ENCODE measurements around the gene CSH2.

Gene CSH2

GRCh38 chr17:63850401-63850800, 23.1 kb downstream of the CSH2 start:
- no peak for DNase-seq

DNA sequence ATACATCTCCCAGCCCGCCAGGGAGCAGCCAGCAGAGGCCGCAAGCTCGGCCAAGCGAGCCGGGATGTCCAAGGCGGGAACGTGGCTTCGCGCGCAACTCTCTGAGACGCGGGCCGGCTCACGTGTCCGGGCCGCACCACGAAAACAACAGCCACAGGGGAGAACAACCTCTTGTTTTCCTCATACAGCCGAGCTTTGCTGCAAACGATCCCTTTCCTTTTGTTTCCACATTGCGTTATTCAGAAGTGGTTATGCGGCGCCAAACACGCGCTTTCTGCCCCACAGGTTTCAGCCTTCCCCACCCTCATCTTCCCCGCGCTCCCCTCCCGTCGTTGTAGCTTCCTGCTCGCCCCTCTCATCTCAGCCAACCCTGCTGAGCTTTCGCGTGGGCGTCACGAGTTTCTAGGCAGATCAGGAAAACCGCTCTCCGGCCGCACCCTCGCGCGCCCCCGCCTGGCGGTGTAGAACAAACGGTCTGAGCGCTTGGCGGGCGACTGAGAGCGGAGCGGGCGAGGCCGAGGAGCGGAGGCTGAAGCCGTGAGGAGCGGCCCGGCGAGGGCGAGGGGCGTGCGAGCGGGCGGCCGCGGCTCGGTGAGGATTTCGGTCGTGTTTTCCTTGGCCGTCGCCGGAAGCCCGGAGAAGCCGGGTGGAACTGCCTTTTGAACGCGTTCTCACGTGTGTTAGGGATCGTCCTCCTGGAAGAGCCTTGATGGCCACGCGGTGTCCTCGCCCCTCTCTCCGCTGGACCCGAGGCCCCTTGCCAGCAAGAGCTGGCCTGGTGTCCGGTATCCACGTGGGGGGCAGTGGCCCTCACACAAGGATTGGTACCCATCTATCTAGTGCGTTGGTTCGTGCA, 24.4 kb downstream of the CSH2 start:
- peak; percentile 99 for DNase-seq

DNA sequence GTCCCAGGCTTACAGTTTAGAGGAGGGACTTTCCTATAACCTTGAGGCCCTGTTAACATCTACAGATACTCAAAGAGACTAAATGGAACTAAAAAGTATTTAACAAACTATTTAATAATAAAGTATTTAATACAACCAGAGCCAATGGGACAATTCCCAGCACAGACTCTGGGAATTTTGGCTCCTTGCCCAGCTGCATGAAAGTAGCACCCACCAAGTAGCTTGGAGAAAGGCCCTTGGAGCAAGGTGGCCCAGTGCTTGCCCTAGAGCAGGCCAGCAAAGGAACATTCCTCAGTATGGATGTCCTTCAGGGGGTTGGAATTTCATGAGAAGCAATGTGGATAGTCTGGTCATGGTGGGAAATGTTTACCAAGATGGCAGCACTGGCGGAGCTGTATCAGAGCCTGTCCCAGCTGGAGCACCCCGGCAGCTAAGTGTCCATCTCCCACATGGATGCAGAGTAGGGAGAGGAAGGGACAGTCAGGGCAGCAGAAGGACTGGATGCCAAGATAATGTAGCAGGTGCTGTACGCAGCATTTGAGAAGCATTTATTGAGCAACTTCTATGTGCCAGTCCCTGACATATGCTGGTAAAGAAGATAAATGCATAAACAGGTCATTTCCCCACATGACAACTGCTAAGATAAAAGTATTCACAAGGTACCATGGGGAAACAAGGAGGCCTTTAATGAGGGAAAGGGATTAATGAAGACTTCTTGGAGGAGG, 25.8 kb downstream of the CSH2 start:
- no peak for DNase-seq

DNA sequence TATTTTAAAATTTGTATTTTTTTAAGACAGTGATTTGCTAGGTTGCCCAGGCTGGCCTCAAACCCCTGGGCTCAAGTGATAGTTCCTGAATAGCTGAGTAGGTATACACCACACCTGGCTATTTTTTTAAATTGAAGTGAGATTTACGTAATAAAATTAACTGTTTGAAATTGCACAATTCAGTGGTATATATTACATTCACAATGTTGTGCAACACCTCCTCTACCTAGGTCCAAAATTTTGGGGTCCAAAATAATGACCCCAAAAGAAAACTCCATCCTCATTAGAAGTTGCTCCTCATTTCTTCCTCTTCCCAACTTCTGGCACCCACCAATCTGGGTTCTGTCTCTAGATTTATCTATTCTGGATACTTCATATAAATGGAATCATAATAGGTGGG, 28.0 kb downstream of the CSH2 start:
- no peak for DNase-seq

DNA sequence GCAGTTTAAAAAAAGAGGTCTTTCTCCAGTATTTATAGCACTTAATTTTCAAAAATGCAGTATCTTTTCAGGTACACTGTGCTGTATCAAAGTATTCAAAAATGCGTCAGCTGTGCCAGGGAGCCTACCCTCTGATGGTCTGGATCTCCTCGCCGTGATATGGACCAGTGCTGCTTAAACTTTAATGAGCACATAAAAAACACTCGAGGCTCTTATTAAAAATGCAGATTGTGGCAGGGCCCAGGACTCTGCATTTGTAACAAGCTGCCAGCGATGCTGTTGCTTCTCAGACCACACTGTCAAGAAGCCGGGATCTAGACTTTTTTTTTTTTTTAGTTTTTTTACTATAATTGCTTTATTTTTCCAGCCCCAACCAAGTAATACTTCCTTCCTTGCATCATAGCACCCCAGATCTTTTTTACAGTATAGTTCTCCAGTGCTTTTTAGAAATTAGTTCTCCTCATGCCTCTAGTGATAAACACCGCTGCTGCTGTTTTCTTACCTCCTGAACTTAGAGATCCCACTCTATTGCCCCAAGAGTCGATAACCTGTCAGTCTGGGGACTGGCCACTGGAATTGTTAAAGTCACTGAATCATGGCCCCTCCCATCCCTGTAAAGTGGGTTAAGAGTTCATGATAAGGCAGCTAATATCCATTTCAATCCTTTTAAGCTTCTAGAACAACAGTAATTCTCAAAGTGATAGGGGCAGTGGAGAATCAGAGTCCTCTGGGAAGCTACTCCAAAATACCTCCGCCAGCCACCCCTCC, 29.4 kb downstream of the CSH2 start:
- DNase-seq = no peak

DNA sequence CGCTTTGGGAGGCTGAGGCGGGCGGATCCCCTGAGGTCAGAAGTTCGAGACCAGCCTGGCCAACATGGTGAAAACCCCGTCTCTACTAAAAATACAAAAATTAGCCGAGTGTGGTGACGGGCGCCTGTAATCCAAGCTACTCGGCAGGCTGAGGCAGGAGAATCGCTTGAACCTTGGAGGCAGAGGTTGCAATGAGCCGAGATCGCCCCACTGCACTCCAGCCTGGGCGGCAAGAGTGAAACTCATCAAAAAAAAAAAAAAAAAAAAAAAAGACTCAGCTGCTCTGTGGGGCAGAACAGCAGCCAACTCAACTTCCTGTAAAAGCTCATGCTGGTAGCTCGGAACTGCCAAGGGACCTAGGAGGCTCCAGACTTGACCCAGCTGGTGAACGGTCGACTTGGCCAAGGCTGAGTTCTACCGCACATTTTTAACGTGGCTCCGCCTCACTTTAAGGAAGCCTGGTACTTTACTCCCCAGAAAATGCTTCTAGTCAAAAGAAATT, 30.0 kb downstream of the CSH2 start:
- peak; percentile 43 for DNase-seq

GRCh38 chr17:63842540-63843386, 30.7 kb downstream of the CSH2 start, which contains the start of gene SMARCD2:
Gene SMARCD2, minus strand, starts transcription at chr17:63842685. Its CDS starts 11 bp downstream, at chr17:63842674.
- peak; percentile 98 for DNase-seq

DNA sequence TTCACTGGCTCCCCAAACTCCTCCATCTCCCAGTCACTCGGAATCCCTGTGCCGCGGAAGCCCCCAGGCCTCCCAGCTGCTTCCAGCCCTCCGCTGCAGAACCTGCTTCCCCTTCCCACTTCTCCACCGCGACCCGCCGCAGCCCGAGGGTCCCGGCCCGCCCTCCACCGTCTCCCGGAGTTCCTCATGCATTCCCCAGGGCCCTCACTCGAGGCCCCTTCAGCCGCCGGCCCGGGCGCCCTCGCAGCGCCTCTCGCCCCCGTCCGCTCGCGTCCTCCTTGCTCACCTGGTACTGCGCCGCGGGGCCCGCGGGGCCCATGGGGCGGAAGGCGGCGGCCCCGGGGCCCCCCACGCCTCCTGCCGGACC, 31.3 kb downstream of the CSH2 start:
- DNase-seq = no peak

GRCh38 chr17:63841350-63842172, 31.9 kb downstream of the CSH2 start:
- DNase-seq = no peak

GRCh38 chr17:63840591-63841349, 32.7 kb downstream of the CSH2 start:
- no peak for DNase-seq

GRCh38 chr17:63838631-63839171, 34.8 kb downstream of the CSH2 start:
- DNase-seq = no peak

DNA sequence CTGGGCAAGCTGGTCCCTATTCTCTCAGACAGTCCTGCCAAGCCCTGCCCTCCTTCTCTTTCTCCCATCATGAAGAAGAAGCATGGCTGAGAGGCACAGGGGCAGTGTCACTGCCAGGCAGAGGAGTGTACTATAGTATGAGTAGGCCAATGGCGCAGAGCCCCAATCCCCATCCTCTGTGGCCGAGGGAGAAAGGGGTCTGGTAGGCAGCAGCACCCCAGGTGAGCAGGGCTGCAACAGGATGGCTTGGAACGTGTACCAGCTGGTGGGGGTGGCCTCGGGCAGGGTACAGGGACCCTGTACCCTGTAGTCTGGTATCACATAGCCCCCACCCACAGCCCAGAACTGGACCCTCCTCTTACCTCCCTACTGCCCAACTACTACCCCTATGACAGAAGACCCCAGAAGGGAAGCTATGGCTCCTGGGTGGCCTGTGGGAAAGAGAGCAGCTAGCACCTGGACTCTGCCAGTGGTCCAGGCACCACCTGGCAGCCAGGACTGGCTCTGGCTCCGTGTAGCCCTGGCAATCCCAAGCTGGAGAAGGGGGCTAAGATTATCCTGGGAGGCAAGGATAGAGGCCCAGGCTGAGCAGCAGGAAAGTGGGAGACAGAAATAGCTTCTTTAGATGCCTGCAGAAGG, 35.4 kb downstream of the CSH2 start:
- DNase-seq = no peak

GRCh38 chr17:63837480-63837879, 36.0 kb downstream of the CSH2 start:
- no peak for DNase-seq

DNA sequence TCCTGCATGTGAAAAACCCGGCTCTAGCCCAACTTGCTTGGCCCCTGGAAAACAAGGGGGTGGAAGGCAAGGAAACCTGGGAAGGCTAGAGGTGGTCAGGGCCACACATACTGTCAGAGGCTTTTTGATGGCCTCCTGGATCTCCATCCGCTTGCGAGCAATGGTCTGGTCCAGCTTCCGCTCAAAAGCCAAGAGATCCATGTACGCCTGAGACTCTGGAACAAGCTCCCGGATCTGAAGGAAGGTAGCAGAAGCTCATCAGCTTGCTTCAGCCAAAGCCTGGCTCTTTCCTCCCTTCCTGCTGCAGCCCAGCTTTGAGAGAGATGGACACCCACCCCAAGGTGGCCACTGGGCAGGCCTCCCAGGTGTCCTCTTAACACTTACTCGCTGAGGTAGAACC, 36.7 kb downstream of the CSH2 start:
- no peak for DNase-seq

GRCh38 chr17:63835167-63835720, 38.2 kb downstream of the CSH2 start:
- no peak for DNase-seq

DNA sequence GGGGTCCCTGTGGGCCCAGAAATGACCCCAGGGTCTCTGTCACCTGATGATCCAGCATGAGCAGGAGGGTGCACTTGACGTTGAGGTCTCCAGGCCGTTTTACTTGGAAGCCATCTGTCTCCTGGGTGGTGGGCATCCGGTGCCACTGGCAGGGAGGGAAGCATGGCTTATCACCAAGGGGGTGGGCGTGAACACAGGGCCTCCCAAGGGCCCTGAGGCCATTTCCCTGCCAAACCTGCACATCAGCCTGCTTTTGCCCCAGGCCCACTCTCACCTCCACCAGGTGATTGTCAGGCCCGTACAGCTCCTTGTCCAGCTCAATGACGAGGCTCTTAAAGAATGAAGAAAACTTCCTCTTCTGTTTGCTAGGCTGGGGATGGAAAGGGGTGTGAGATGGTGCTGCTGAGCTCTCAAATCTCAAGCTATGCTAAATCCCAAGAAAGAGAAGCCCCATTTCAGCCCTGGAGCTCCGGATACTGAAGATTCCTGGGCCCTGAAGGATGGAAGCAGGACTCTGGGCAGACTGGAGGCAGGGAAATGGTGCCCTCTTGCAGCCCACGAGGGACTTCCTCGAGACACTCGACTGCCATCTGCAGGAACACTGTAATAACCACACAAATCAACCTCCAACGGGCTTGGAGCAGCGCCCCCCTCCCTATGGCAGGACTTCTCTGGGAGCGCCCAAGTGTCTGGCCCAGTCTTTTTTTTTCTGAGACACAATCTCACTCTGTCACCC, 38.9 kb downstream of the CSH2 start:
- DNase-seq = peak; percentile 76

GRCh38 chr17:63833741-63834373, 39.6 kb downstream of the CSH2 start:
- DNase-seq = no peak

Measured in stimulated activated CD4-positive, alpha-beta T cell treated with anti-CD3 and anti-CD28 coated beads, Interleukin-4, amount 100 ng/mL, for 24 hours (primary cell).